Testis (tissue), 3 donors: ENCODE measurements around the gene CYTH2. TPM values are rescaled to one million over a fixed set of nuclear protein-coding genes. Genes with fewer than 3 reads are reported as not detected.

ENCODE experiments used
- DNase-seq: peaks from one replicate; pipeline ENCODE4 v3.0.0-alpha.2; 2019
- H3K27ac ChIP-seq, 2 donors: fragments of 200-600 bp; sonication (generic); one replicate each; pipeline ENCODE4 v1.5.1; 2019
- H3K27me3 ChIP-seq: fragments of 200-600 bp; sonication (generic); one replicate; pipeline ENCODE4 v1.5.1; 2019
- H3K36me3 ChIP-seq: fragments of 200-600 bp; sonication (generic); one replicate; pipeline ENCODE4 v1.5.1; 2017; ENCODE audit warnings: low read depth; ENCODE audit errors: missing control alignments
- H3K4me1 ChIP-seq: fragments of 200-600 bp; sonication (generic); one replicate; pipeline ENCODE4 v1.5.1; 2019
- H3K4me3 ChIP-seq, 2 donors: fragments of 200-600 bp; sonication (generic); one replicate each; pipeline ENCODE4 v1.5.1; 2017 to 2019
- H3K9me3 ChIP-seq: fragments of 200-600 bp; sonication (generic); one replicate; pipeline ENCODE4 v1.5.1; 2017
- CTCF ChIP-seq, 3 experiments: fragments of 450-650 bp in 2 of 3; fragments of 200-600 bp in 1 of 3; sonication (generic) in 1 of 3; IDR thresholded peaks; one replicate each; pipeline ENCODE4 v1.5.1; 2016 to 2019; ENCODE audit warnings: antibody characterized with exemption in 3 of 3, mild to moderate bottlenecking in 2 of 3, moderate library complexity in 1 of 3
- POLR2A ChIP-seq: fragments of 450-650 bp; IDR thresholded peaks from one replicate; pipeline ENCODE4 v1.6.1; 2017; ENCODE audit warnings: antibody characterized with exemption, mild to moderate bottlenecking, moderate library complexity
- WGBS, 2 donors: methylation state at CpG; one replicate each; pipeline ENCODE4 v1.1.5; 2018; 5-methylcytosine and 5-hydroxymethylcytosine counted together
- intact Hi-C: fragments of 100-400 bp; cut with DNase I; formaldehyde crosslinking; loops from one replicate; pipeline ENCODE4 v1.15.1; 2023; ENCODE audit warnings: low total_unique reads
- polyA plus RNA-seq: library from polyadenylated mRNA; stranded (reverse); fragments of 350-450 nt; fragmentation: Illumina TruSeq; extraction: RNeasy Lipid Tissue Mini Kit (QIAGEN cat#74804); gene quantifications from one replicate; pipeline ENCODE4 v1.2.3, GENCODE V29; 2014; ENCODE audit warnings: low read depth, low replicate concordance; ENCODE audit not compliant: insufficient read depth
- total RNA-seq, 2 donors: library from RNA; depleted of rRNA; stranded (reverse); fragments of >200 nt; gene quantifications; one replicate each; pipeline ENCODE4 v1.2.3, GENCODE V29; 2016

The CYTH2 gene
- total and polyA plus RNA-seq, 3 donors from 2014 or later, result 92.7 to 132 (median 123) TPM

GRCh38 chr19:48433337-48433736, 35.8 kb upstream of the CYTH2 start:
- no peaks in the 10 kb centered on the region for H3K27me3 ChIP-seq
- no peaks in the 10 kb centered on the region for H3K9me3 ChIP-seq
- WGBS, 2 donors, result 58 to 59% methylated on average over 8 of the region's 8 CpGs
- H3K36me3 ChIP-seq, result no peaks in the 10 kb centered on the region
- H3K4me3 ChIP-seq, result no peak overlapping the region
- no peak for TF ChIP-seq POLR2A
- TF ChIP-seq CTCF (IDR thresholded peaks at IDR 0.05), result no peak
- DNase-seq, result no peak
- intact Hi-C loops, result no loop called here
- no peaks in the 10 kb centered on the region for H3K4me1 ChIP-seq
- H3K27ac ChIP-seq, result no peak overlapping the region

- no peak overlapping the region for H3K27ac ChIP-seq
- TF ChIP-seq CTCF (IDR thresholded peaks at IDR 0.05) (no peak), POLR2A (no peak)
- no peaks in the 10 kb centered on the region for H3K27me3 ChIP-seq
- no peak for DNase-seq
- no peaks in the 10 kb centered on the region for H3K9me3 ChIP-seq
- 87 to 92% methylated on average over 5 of the region's 5 CpGs for WGBS, 2 donors
- H3K4me3 ChIP-seq, result no peak overlapping the region
- H3K36me3 ChIP-seq, result no peaks in the 10 kb centered on the region
- intact Hi-C loops, result no loop called here
- H3K4me1 ChIP-seq, result no peaks in the 10 kb centered on the region
Observed at GRCh38 chr19:48436586-48436985, 32.6 kb upstream of the CYTH2 start.

GRCh38 chr19:48441360-48442050, 27.7 kb upstream of the CYTH2 start:
- Histone ChIP-seq H3K27me3 (no peaks in the 10 kb centered on the region), H3K4me3 (no peak overlapping the region), H3K4me1 (peaks cover 15% of the 10 kb centered on the region), H3K36me3 (no peaks in the 10 kb centered on the region), H3K9me3 (no peaks in the 10 kb centered on the region), H3K27ac (no peak overlapping the region)
- intact Hi-C loops, result no loop called here
- 49 to 80% methylated on average over 19 to 20 of the region's 20 CpGs for WGBS, 2 donors
- no peak for TF ChIP-seq POLR2A
- TF ChIP-seq CTCF (IDR thresholded peaks at IDR 0.05), result no peak
- DNase-seq, result no peak

GRCh38 chr19:48442116-48443035, 26.8 kb upstream of the CYTH2 start:
- intact Hi-C loops, result no loop called here
- peaks cover 17% of the 10 kb centered on the region for H3K4me1 ChIP-seq
- no peaks in the 10 kb centered on the region for H3K36me3 ChIP-seq
- DNase-seq, result no peak
- H3K27me3 ChIP-seq, result no peaks in the 10 kb centered on the region
- H3K4me3 ChIP-seq, result no peak overlapping the region
- WGBS, 2 donors, result 60 to 61% methylated on average over 21 to 28 of the region's 94 CpGs
- H3K27ac ChIP-seq, result no peak overlapping the region
- TF ChIP-seq POLR2A (no peak), CTCF (IDR thresholded peaks at IDR 0.05) (no peak)
- H3K9me3 ChIP-seq, result no peaks in the 10 kb centered on the region
